Fibroblast of lung (primary cell): ENCODE measurements around the gene GSTM2. TPM values are rescaled to one million over a fixed set of nuclear protein-coding genes. Genes with fewer than 3 reads are reported as not detected.
A peak's percentile ranks its signal among the peaks of the same experiment; 100 is the strongest.

ENCODE experiments used
- DNase-seq, 2 donors: peaks; one replicate each; pipeline versions ENCODE4 v3.0.0 to v3.0.0-alpha.2; 2010; ENCODE audit warnings: low read depth in 2 of 2
- H2AFZ ChIP-seq: 2 replicates; pipeline ENCODE4 v1.5.1; 2012; ENCODE audit warnings: low read length, control low read depth, inconsistent platforms
- H3K27ac ChIP-seq: 2 replicates; pipeline ENCODE4 v1.5.1; 2011; ENCODE audit warnings: low read length, control low read depth; ENCODE audit not compliant: insufficient read depth
- H3K27me3 ChIP-seq: 2 replicates; pipeline ENCODE4 v1.5.1; 2011; ENCODE audit warnings: mild to moderate bottlenecking, low read length; ENCODE audit not compliant: control insufficient read depth, insufficient read depth
- H3K36me3 ChIP-seq: 2 replicates; pipeline ENCODE4 v1.5.1; 2011; ENCODE audit warnings: low read length; ENCODE audit not compliant: control insufficient read depth, insufficient read depth
- H3K4me1 ChIP-seq: 2 replicates; pipeline ENCODE4 v1.5.1; 2011; ENCODE audit warnings: low read length; ENCODE audit not compliant: control insufficient read depth, insufficient read depth; ENCODE audit errors: extremely low read depth
- H3K4me2 ChIP-seq: 2 replicates; pipeline ENCODE4 v1.5.1; 2011; ENCODE audit warnings: low read length, control low read depth; ENCODE audit not compliant: insufficient read depth; ENCODE audit errors: extremely low read depth
- H3K4me3 ChIP-seq, 4 experiments: fragments of 200-600 bp in 1 of 4; sonication (generic) in 1 of 4; replicated peaks in 1 of 4; 2 replicates each; pipeline ENCODE4 v1.5.1; 2011 to 2016; ENCODE audit warnings: low read length in 4 of 4, low read depth in 3 of 4, mild to moderate bottlenecking in 3 of 4, control low read depth in 2 of 4, inconsistent platforms in 1 of 4, mixed read lengths in 1 of 4; ENCODE audit not compliant: insufficient read depth in 1 of 4; ENCODE audit errors: control extremely low read depth in 1 of 4
- H3K79me2 ChIP-seq: 2 replicates; pipeline ENCODE4 v1.5.1; 2012; ENCODE audit warnings: mild to moderate bottlenecking, low read length, inconsistent platforms; ENCODE audit not compliant: control insufficient read depth, insufficient read depth
- H3K9ac ChIP-seq: 2 replicates; pipeline ENCODE4 v1.5.1; 2011; ENCODE audit warnings: mild to moderate bottlenecking, low read length, control low read depth; ENCODE audit not compliant: insufficient read depth
- H3K9me3 ChIP-seq: 2 replicates; pipeline ENCODE4 v1.5.1; 2012; ENCODE audit warnings: low read depth, low read length; ENCODE audit not compliant: control insufficient read depth, insufficient read depth
- H4K20me1 ChIP-seq: 2 replicates; pipeline ENCODE4 v1.5.1; 2011; ENCODE audit warnings: low read length; ENCODE audit not compliant: control insufficient read depth, insufficient read depth; ENCODE audit errors: extremely low read depth
- CTCF ChIP-seq, 2 donors: IDR thresholded peaks in 1 of 2; conservative IDR thresholded peaks in 1 of 2; 1 replicate in 1 of 2; 2 replicates in 1 of 2; pipeline ENCODE4 v1.5.1; 2011 to 2012; ENCODE audit warnings: low read length in 2 of 2, control low read depth in 1 of 2, inconsistent platforms in 1 of 2, low read depth in 1 of 2, mild to moderate bottlenecking in 1 of 2
- EZH2 ChIP-seq: IDR thresholded peaks from 2 replicates; pipeline ENCODE4 v1.5.1; 2012; ENCODE audit warnings: low read length, control low read depth, mild to moderate bottlenecking; ENCODE audit errors: missing control alignments
- polyA plus RNA-seq, 2 donors: library from polyadenylated mRNA; depleted of rRNA in 1 of 2; stranded (reverse) in 1 of 2; unstranded in 1 of 2; fragments of >200 nt; gene quantifications; 2 replicates each; pipeline ENCODE4 v1.2.1, GENCODE V29; 2011 to 2012; ENCODE audit warnings: missing spikeins in 1 of 2
- total RNA-seq: library from RNA; depleted of rRNA; stranded (reverse); fragments of >200 nt; gene quantifications from 2 replicates; pipeline ENCODE4 v1.2.1, GENCODE V29; 2014

GSTM2 gene
- total and polyA plus RNA-seq, 2 donors (not counting 1 experiment from before 2014, with no cell fraction given): 28.2 to 67.7 TPM

DNA sequence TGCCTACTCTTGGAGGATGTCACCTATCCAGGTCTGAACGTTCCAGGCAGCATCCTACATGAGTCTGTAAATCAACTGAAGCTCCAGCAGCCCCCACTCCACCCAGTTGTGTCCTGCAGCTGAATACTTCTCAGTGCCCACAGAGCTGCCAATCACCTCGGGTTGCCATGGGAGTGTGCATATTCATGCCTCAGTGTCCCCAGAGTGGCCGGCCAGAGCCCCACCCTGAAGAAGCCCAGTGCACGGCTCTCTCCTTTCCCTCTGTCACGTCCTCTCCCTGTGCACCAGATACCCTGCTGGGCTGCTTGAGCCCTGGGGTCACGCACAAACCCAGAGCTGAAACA, 28.0 kb upstream of the GSTM2 start:
- Histone ChIP-seq H3K4me2 (no peak overlapping the region), H3K9ac (no peak overlapping the region), H3K27ac (no peak overlapping the region), H3K4me3 (no peak overlapping the region), H2AFZ (no peak overlapping the region), H3K4me1 (peaks cover 10% of the 10 kb centered on the region), H3K36me3 (no peaks in the 10 kb centered on the region), H3K79me2 (no peaks in the 10 kb centered on the region), H3K9me3 (no peaks in the 10 kb centered on the region), H3K27me3 (no peaks in the 10 kb centered on the region), H4K20me1 (no peaks in the 10 kb centered on the region)
- DNase-seq: no peak
- TF ChIP-seq EZH2: no peak
- no peak for TF ChIP-seq CTCF (conservative IDR thresholded peaks at IDR 0.05 in 1 of 2, IDR thresholded peaks at IDR 0.05 in 1 of 2; ENCODE audit: low read depth in 1 of 2, low read length in 2 of 2)

DNA sequence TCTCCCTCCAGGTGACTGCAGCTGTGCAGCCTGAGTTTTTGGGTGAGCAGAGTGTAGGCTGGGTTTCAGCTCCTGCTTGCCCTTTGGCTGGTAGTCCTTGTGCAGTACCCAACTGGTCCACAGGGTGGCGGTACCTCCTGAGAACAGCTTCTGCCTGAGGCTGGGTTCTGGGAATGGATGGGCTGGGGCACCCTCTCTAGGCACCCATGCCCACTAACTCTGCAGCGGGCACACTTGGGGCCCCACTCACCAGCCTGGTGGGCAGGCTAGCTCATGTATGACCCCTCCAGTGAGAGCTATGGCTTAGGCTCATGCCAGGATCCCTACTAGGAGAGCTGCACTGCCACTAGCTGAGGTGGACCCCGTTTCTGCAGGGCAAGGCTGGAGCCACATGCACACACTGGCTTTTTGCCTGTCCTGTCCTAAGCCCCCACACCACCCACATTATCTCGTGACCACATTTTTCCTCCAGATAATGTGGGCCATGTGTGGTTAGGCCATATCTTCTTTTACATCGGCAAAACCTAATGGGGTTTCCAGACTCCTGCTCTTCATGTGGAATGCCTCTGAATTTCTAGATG, 27.5 kb upstream of the GSTM2 start:
- TF ChIP-seq CTCF (conservative IDR thresholded peaks at IDR 0.05 in 1 of 2, IDR thresholded peaks at IDR 0.05 in 1 of 2; ENCODE audit: low read depth in 1 of 2, low read length in 2 of 2) (peak; percentile 72 to 97), EZH2 (no peak)
- peak; percentile 36 to 66 for DNase-seq
- Histone ChIP-seq H2AFZ (no peak overlapping the region), H3K4me2 (no peak overlapping the region), H3K9me3 (no peaks in the 10 kb centered on the region), H3K79me2 (no peaks in the 10 kb centered on the region), H3K27me3 (no peaks in the 10 kb centered on the region), H3K4me1 (peaks cover 10% of the 10 kb centered on the region), H3K9ac (no peak overlapping the region), H3K27ac (no peak overlapping the region), H4K20me1 (no peaks in the 10 kb centered on the region), H3K36me3 (no peaks in the 10 kb centered on the region), H3K4me3 (no peak overlapping the region)

DNA sequence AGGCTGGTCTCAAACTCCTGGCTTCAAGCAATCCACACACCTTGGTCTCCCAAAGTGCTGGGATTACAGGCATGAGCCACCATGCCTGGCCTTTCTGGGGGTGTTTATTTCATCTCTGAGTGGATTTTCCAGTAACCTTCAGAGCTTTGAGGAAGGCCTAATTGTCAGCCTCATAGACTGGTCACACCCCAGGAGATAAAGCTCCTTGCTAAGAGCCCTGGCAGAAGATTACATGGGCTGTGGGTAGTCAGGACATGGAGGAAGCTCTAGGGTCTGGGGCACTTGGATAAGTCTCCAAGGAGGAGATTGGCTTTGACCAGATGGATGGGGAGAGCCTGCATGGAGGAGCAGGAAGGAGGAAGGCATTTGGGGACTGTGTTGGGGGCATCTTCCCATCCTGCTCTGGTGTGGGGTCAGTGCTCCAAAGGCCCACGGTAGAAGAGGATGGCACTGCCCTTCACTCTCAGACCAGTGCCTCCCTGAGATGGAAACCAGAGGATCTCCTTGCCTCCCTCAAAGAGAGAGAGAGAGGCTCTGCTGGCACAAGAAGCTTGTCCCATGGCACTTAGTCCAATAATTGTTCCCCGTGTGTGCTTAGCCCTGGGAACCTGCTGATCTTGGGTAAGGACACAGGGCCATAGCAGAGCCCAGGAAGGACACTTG, 26.6 kb upstream of the GSTM2 start:
- no peaks in the 10 kb centered on the region for H3K79me2 ChIP-seq
- no peaks in the 10 kb centered on the region for H3K9me3 ChIP-seq
- peaks cover 6% of the 10 kb centered on the region for H3K4me1 ChIP-seq
- H3K27ac ChIP-seq: no peak overlapping the region
- no peak overlapping the region for H3K4me3 ChIP-seq
- no peak overlapping the region for H3K9ac ChIP-seq
- H3K36me3 ChIP-seq: no peaks in the 10 kb centered on the region
- no peak overlapping the region for H2AFZ ChIP-seq
- no peaks in the 10 kb centered on the region for H3K27me3 ChIP-seq
- no peak overlapping the region for H3K4me2 ChIP-seq
- no peak for TF ChIP-seq CTCF (conservative IDR thresholded peaks at IDR 0.05 in 1 of 2, IDR thresholded peaks at IDR 0.05 in 1 of 2; ENCODE audit: low read depth in 1 of 2, low read length in 2 of 2)
- no peak for TF ChIP-seq EZH2
- H4K20me1 ChIP-seq: no peaks in the 10 kb centered on the region
- DNase-seq: no peak
